GM18498 (cell line): ENCODE results near the gene KCND3.

ENCODE experiments used
- ATAC-seq: cut with Tn5 transposase; IDR thresholded peaks from one replicate; pipeline ENCODE4 v1.9.1; 2021; ENCODE audit warnings: mild to moderate bottlenecking, moderate library complexity; ENCODE audit not compliant: unreplicated experiment

KCND3 gene

DNA sequence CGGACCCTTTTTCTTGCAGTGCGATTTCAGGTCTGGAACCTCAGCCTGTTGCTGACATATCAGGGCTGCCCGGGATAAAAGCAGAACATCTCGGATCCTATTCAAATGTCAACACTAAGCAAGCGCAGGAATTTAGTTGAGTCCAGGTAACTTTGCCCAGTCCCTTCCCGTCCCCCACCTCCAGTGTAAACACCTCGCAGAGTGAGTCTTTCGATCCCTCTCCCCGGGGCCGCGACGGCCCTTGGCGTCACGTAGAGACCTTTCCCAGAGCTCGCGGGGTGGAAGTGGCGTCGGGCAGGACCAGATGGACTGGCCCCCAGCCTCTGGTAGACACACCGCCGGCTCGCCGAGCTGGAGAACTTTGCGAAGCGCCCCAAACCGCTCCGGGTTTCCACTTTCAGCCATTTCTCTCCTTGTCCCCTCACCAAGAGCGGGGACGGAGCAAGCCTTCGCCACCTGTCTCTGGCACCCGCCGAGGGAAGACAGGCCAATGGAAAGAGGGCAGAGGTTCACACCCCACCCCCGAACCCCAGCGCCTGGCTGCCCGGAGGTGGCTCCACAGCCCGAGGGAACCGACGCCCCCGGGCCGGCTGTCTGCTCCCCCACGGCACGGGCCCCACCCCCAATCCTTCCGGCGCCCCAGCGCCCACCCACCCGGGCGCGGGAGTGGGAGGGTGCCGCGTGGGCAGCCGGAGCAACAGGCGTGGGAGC, 570 bp downstream of the KCND3 start:
- ATAC-seq: peak; percentile 20

DNA sequence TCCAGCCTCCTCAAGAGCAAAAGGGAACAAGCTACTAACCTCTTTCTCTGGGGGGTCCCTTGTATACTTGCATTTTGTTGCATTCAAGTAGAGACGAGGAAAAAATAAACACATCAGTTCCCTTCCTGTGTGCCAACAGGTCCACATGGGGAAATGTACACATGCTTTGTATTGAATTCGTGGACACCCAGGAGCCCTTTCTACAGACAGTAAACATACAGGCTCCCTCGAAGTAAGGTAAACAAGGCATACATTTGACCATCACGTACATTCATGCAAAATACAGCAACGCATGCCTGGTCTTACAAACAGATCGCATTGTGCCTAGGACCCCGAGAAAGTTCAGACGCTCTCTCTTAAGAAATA, 1.1 kb downstream of the KCND3 start:
- ATAC-seq: no peak

DNA sequence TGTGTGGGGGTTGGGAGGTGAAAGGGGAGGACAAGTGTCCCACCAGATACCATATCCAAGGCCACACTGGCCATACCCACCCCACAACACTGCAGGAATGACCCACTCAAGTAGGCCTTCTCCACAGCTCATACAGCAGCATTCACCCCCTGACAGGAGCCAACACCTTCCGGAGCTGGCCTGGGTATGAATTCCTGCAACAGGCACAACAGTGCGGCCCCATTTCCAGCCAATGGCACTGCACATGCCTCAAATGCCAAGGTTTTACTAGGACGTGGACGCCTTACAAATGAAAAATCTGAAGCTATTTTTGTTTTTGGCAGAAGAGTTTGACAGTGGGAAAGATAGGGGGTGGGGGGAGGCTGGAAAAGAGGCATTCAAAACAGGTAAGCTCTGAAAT, 2.0 kb downstream of the KCND3 start:
- no peak for ATAC-seq

DNA sequence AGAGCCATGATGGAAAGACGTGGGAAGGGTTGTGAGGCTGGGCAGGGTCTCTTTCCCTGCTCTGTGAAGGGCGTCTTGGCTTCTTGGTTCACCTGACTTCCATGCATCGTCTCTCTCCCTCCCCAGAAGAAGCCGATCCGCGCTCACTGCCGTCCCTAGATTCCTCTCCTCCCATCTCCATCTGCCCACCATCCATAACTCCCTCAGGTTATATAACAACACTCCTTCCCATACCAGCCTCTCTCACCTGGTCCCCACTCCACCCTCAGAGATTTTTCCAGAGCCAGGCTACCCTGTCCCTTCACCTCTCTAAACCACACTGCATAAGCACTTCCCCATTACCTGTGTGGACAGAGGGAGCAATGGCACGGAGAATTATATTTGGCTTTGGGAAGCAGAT, 6.0 kb downstream of the KCND3 start:
- ATAC-seq: no peak

DNA sequence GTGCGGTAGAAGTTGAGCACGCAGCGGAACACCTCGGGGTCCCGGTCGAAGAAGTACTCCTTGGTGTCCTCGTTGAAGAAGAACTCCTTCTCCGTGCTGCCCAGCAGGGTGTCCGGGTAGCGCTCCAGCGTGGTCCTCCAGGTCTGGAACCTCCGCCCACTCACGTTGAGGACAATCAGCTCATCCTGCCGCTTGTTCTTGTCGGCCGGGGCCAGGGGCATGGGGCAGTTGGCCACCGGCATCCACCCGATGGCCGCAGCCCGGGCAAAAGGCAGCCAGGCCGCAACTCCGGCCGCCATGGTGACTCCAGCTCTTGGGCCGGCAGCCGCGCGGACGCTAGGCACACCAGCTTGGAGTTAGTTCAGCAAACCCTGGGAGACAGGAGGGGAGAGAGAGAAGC, 7.0 kb downstream of the KCND3 start:
- ATAC-seq: no peak

DNA sequence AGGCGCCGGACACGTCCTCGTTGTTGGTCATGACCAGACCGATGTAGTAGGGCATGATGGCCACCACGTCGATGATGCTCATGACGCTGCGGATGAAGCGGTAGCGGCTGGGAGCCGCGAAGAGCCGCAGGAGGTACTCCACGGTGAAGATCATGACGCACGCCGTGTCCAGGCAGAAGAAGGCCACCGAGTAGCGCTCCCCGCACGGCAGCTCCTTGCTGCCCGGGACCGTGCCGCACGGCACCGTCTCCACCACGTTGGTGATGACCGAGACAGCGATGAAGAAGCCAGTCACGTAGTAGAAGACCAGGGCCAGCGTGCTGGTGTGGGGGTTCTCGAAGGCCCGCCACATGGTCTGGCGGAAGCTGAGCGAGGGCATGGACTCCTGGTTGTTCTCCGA, 7.6 kb downstream of the KCND3 start:
- no peak for ATAC-seq

DNA sequence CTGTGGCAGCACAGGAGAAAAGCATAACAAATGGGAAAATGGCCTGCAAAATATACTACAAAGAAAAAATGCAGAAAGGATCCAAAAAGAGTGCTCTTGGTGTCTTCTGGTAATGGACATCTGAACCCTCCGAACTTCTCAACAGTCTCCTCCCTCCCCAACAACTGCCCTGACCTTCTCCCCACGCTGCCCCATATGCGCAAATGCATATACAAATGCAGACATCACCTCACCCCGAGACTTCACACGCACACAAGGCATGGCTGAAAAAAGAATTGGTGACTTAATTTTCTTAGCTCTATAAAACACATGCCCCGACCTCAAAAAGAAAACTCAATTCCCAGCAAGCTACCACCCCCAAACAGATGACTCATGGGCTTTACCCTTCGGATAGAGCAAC, 8.4 kb downstream of the KCND3 start:
- no peak for ATAC-seq

DNA sequence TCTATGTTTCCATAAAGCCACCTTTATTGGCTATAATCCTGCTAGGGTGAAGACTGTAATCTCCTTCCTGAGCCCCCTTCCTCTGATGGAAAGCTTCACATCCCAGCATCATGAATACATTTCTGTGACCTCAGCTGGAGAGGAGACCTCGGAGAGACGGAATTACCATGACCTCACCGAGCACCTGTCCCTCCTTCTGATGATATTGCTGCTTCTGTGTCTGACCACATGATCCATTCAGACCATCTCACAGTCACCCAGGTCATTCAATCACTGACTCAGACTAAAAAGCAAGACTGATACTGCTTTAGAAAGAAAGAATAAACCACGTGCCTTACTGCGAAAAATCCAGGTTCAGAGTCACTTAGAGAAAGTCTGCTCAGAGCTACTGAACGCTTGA, 8.8 kb downstream of the KCND3 start:
- ATAC-seq: no peak

DNA sequence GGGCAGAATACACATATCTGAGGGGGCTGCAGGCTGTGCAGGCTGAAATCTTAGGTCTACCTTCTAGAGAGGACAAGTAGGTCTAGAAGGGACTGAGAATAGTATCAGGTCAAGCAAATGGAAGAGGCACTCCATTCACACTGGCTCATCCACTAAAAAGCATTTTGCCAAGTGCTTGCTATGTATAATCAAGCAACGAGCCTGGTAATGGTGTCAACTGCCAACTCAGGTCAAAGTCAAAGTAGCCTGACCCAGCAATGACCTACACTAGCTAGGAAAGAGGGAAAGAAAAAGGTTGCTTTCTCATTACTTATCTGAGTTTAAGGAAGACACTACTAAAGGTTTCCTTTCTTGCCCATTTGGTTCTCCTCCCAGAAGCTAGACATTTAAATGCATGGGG, 10.8 kb downstream of the KCND3 start:
- ATAC-seq: no peak

DNA sequence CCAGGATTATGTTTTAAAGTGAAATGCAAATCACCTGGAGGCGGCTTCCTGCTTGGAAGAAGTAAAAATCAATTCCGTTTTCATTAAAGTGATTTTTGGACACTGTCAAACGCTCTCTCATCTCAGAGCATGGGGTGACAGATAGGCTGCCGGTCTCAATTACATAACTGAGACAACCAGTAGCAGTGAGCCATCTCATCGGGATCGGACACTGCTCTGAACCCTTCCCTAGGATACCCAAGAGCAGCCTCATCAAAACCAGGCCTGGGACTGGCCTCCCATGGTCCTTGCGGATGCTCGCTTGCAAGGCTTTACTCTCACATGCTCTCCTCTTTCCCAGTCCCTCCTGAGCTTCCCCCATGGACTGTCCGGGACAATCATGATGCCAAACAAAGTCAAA, 12.1 kb downstream of the KCND3 start:
- ATAC-seq: no peak

DNA sequence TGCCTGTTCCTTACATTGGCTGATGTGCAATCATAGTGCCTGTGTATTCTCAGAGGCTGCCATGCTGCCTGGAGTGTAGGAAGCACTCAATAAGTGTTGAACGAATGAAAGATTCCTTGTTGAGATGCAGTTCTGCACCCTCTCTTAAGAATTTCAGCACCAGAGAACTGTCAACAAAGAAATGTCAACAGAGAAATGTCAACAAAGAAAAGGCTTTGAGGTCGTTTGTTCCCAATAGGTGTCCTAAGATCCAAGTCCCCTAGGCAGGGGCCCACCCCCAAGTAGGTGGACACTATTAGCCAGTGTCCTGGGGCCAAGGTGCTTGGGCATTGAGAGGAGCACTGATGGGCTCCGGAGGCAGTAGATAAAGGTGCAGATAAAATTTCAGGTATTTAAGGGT, 12.6 kb downstream of the KCND3 start:
- no peak for ATAC-seq

DNA sequence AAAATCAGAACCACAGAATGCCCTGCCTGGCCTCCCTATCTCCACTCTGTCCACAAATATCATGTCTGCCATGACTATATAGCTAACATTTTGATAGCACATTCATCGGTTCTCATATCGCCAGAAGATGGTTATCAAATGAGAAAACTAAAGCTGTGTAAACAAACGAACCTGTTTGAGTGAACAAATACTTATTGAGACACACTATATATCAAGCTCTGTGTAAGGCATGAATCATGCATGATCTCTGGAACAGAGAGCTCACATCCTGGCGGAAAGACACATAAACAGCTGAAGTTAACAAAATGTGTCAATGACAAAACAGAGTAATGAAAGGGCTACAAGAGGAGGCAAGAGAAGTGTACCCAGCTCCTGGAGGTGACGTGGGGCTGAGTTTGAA, 13.1 kb downstream of the KCND3 start:
- ATAC-seq: no peak

DNA sequence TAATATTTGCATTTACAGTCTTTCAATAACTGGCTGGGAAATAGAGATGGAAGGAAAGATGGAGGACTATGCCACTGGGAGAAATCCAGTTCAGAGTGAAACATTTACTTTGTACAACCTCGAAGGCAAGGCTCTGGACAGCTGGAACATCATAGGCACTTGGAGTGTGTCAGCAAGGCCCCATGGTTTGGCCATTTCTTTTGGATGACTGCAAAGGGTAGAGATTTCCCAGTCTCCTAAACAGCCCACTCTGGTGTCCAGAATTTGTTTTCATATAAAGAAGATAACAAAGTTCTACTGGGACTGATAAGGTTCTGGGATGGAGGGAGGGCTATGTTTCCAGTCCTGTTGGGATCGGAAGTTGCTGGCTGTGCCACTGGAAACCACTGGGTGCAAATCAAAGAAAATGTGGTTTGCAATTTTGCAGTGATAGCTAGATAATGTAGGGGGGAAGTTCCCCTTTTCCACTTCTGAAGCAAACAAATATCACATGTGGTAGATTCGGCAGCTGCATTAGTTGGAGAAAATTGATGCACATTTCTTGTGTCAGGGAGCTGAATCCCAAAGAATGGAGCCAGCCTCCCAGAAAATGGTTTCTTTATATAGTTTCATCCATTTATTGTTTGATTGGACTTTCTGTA, 16.2 kb downstream of the KCND3 start:
- ATAC-seq: no peak

DNA sequence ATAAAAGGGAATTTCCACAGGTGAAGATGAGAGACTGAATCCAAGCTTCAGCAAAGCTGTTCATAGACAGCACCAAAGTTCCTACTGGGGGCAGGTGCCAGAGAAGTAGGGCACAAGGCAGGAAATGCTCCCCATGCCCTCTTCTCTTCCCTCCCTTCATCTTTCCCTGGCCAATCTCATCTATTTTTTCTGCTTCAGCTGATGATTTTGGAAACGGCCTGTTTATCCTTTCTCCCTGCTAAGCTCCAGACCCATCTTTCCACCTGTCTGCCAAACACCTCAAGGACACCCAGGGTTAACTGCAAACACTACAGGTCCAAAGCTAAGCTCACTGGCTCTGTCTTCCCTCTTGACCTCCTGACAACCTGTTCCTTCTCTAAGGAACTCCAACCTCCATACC, 18.1 kb downstream of the KCND3 start:
- no peak for ATAC-seq

DNA sequence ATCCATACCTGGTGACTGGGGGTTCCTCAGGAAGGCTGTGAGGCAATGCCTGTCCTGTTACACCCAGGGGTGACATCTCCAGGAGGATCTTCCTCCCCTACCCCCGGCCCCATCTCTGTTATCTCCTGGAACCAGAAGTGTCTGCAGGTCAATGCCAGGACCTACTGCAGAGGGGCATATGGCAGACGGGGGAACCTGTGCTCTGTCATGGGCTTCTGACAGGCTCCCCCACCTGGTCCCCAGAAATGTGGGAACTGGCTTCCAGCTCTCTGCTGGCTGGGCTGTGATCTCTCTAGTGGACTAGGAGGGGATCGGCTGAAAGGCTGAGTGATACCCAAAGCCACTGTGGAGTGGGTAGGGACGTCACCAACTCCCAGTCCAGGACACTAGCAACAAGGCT, 21.0 kb downstream of the KCND3 start:
- ATAC-seq: no peak

DNA sequence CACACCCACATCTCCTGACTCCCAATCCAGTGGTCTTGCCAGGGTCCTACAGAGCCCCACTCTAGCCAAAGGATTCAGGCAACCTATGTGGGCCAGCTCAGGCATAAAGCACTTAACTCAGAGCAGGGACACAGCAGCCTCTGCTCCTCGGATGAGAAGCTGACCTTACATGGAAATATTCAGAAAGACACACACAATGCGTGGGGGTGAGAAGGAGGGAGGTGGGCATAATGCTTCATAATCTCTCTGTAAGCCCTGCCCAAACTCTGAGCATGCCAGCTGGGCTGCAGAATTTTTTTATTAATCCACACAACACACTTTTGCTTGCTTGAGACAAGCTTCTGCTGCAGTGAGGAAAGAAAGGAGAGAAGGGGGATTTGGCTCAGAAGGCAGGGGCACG, 21.6 kb downstream of the KCND3 start:
- ATAC-seq: no peak

DNA sequence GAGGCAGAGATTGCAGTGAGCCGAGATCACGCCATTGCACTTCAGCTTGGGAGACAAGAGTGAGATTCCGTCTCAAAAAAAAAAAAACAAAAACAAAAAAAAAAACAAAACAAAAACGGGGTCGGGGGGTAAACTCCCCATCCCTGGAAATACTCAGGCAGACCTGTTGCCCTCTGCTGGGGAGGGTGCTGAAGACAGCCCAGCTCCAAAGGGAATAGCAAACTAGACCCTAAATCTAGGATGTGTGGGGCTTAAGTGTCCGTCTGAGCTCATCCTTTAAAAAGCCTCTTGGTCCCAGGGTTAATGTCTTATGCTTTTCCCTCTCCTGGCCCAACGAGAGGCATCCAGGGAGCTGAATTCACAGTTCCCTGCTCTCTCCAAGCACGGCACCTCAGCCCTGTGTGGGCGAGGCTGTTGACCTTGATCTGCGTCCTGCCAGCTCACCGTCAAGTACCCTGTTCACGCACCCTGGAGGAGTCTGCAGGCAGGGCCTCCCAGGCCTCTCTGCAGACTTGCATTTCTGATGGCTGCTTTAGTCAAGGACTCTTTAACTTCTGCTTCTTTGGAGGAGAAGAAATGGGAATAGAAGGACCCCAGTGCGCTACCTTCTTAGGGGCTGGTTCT, 22.3 kb downstream of the KCND3 start:
- no peak for ATAC-seq

DNA sequence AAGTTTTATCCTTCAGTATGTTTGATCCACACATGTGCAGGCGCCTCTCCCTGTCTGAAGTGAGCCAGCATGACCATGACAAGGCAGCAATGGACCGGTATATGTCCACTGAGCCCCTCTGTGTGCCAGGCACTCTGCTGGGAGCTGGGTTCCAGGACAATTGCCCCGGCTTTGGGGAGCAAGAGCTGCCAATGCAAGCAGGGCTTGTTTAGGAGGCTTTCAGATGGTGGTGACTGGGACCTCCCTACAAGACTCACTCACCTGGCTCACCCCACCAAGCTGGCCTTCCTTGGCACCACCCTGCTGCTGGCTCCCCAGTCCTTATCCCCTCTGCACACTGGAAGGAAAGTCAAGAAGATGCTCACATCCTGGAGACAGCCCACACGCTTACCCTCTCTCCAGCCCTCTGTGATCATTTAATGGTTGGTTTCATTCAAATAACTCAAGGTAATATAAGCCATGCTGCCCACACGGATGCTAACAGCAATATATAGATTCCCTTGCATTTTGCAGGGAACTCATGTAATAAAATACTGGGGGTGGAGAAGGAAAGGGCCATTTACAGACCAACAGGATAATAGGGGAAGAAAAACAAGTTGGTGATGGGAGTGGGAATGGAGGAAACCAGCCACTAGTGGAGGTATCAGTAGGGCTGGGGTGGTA, 23.6 kb downstream of the KCND3 start:
- no peak for ATAC-seq

DNA sequence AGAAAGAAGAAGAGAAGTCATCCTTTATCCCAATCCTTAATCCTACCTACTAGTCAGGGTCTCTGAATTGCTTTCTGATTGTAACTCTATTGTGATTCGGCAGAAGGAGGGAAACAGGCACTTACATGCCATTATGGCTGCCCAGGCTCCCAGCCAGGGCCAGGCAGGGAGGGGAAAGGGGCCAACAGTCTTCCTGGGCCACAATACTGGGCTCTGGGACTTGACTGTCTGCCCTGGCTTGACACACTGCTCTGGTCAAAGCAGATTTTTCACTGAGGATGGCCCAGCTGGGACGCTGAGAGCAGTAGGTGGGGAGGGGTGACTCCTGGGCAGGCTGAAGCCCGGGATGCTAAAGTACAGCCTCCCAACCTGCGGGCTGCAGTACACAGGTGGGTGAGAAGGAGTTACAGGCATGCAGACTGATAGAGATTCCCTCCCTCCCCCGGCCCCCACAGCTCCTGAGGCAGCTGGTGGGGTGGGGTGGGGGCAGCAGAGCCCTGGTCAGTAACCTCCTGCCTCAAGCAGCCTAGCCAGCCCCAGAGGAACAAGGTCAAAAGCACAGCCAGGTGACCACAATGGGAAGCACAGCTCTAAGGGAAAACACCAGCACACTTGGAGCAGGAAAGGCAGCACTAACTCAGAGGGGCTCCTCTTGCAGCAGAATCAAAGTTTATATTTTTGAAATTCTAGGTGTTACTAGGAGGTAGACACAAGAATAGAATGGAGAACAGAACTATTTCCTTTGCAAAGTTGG, 25.3 kb downstream of the KCND3 start:
- ATAC-seq: no peak

DNA sequence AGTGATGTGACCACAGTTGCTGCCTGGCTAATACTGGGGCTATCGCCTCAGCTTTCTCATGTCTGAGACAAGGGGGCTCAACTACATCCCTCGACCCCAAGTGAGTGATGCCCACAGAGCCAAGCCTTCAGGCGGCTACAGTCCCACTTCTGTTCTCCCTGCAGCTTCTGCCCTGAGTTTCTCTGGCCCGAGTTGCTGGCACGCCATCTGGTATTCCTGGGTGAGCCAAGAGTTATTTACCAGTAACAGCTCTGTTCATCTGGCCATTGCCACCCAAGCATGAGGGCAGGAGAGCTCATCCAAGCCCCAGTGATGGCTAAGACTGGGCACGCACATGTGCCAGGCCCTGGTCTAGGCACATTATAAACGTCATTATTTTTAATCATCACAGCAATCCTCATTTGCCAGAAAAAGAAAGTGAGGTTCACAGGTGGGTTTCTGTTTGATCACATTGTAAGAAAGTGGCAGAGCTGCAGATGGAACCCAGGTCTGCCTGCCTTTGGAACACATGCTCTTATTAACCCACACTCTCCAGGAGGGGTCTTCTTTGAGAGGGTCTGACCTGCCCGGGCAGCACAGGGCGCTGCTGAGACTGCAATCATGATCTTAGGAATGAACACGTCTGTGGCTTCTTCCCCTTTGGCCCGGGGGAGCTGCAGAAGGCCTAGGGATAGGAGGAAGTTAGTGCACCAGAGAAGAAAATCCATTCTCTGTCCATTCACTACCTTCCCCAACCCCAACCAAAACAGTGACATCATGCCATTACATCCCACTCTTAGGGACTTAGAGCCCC, 27.5 kb downstream of the KCND3 start:
- no peak for ATAC-seq

DNA sequence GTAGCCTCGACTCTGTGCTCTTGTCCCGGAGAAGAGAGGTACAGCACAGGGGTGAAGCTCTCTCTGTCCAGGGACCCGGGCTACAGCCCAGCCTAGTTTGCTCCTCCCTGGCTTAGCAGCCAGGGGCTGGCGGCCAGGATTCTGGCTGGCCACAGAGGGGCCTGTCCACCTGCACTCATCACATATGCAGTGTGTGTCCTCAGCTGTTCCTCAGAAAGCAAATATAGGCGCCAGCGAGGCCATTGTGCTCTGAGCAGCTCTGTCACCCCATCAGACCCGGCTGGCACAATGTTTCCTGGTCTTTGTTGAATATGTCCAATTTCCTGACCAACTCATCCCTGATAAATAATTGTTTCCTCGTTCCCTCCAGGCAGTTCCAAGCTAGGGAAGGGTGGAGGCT, 28.5 kb downstream of the KCND3 start:
- ATAC-seq: no peak
